Activated CD8-positive, alpha-beta memory T cell treated with anti-CD3 and anti-CD28 coated beads, Interleukin-2, amount 50 U/mL, for 24 hours (primary cell): ENCODE data around the gene NID2.

ENCODE experiments used
- DNase-seq: peaks from one replicate; pipeline ENCODE4 v3.0.0-alpha.2; 2020; ENCODE audit errors: extremely low read depth

Gene NID2

DNA sequence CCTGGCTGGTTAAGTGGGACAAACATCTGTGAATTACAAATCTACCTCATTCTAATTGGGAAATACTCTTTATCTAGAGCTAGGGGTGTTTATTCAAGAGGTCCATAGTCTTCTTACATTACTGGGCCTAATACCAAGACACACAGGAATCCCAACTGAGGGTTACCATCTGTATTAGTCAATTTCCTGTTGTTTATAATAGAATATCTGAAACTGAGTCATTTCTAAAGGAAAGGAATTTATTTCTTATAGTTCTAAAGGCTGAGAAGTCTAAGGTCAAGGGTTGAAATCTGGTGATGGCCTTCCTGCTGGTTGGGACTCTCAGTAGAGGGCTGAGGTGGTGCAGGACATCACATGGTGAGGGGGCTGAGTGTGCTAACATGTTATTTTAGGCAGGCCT lies 43.5 kb downstream of the NID2 start:
- DNase-seq: no peak

DNA sequence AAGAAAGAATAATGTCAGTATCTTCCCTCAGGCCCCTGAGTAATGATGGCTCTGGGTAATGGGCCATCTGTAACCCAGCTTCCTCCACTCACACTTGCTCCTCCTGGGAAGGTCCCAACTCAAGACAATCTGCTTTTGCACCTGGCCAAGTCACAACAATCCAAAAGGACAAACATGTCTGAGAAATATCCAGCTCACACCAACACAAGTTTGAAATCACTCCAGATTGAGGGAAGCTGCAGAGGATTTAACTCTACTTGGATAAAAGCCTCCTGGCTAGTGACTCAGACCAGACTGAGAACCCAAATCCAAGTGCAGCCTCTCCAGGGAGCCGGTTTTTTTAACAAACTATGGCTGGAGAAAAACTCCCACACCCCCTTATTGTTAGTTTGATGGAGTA lies 45.3 kb downstream of the NID2 start:
- DNase-seq: no peak

- no peak for DNase-seq
Observed at GRCh38 chr14:52021957-52022600, 46.8 kb downstream of the NID2 start.

- DNase-seq: no peak
Observed at GRCh38 chr14:52020866-52021717, 47.8 kb downstream of the NID2 start.

DNA sequence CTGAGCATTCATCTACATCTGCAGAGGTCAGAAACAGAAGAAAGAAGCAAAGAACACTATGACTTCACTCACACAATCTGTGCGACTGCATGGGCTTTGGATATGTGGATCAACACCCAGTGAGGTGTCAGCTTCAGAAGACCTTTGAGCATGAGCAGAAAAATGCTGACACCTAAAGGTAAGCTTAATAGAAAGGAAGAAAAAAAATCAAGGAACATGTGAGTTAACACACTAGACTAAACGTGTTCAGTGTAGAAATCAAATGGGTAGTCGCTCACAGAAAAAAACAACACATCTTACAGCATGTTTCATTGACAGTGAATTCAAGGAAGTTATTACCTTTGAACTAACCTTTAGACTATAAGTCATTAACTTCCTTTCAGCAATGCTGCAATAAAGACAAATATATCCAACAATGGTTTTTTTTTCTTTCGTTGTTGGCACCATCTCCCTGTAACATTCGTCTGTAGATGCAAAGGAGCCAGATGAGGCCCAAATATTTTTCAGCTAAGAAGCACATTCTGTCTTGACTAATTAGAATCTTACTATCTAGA lies 48.6 kb downstream of the NID2 start:
- no peak for DNase-seq

GRCh38 chr14:52018970-52019369 lies 49.9 kb downstream of the NID2 start:
- DNase-seq: no peak

- DNase-seq: no peak
Observed at GRCh38 chr14:52018252-52018651, 50.6 kb downstream of the NID2 start.

DNA sequence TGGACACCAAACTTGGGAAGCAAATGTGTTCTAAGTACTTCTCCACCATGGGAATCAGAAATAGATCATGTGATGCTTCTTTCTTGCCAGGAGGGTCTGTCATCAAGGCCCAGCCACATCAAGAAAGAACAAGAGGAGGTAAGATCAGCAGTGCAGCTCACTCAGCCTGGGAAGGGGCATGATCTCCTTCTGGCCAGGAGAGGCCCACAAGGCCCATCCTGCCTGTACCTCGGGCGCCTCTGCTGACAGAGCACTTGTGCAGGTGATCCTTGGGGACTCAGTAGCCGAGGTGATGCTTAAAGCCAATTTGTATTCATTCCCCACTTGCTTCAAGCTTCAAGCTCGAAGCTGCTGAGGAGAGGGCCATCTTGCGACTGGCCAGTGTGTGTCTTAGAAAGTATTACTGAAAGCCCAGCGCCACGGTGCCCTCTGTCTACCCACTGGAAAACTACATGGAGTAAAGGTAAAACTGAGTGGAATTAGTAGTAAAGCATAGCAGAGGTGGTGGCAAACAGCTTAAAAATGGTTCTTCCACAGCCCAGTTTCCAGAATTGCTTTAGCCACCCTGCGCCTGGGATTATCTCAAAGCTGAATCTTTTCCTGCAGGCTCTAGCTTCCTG lies 53.3 kb downstream of the NID2 start:
- no peak for DNase-seq

DNA sequence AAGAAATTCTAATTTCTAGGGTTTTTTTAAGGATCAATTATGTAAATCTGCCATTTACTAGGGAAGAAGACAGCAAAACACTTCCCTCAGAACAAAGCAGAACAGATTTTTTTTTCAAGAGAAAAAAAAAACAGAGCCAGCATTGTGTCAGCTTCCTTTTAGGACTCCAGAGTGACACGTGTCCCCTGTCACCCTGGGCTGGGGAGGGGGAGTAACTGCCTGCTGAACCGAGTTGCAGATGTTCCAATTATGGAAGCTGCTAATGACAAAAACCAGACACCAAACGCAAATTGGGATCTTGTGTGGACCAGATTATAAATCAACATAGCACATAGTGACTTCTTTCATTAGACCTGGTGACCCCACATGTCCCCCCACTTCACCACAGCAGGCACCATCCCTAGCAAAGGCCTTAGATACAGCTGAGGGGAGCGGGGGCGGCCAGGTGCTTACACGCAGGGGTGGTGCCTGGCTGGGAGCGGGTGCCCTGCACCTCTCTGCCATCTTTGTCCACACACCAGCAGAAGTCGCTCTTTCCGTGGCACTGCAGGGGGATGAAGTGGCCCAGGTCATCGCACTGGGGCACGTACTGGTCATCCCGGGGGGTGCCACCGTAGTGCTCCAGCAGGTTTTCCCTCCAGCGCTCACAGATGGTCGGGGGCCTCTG lies 54.1 kb downstream of the NID2 start:
- no peak for DNase-seq

DNA sequence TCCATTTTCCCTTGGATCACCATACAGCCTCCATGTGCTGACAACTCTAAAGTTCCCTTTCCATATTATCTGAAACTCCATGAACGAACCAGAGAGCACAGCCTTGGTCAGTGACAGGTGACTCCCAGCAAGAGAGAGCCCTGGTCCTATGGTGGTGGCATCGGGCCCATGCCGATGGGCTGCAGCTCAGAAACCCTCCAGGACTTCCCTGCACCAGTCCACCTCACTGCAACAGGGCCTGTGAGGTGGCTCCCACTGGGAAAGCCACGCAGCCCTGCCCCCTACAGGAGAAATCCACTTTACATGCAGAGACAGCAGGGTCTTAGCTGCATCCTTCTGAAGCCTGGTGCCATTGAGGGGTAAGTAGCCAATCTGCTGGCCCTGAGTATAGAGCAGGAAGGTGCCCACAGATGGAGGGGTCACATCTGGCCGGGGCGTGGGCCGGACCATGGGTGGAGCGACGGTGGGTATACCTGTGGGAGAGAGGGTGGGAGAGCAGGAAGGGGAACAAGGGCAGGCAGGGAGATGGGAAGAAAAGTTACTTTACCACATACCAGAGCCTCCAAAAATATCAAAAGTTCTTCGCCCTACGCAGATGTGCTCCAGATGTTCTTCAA lies 54.8 kb downstream of the NID2 start:
- no peak for DNase-seq

DNA sequence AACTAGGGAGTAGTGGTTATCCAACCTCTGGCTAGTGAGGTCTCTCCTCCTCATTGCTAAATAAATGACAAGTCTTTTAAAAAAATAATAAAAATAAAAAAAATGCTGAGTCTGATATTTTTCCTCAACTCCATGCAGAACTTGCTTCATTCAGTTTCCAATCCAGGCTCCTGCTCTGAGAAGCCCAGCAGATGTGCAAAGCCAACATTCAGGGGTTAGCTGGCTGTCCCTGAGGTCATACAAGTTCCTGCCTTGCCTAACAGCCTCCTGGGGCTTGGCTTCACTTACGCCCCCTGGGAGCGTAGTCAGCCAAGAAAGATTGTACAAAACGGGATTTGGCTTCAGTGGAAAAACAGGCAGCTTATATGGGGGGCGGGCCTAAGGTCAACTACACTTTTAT lies 56.2 kb downstream of the NID2 start:
- DNase-seq: no peak

- DNase-seq: no peak
Observed at GRCh38 chr14:52011523-52011922, 57.3 kb downstream of the NID2 start.

- DNase-seq: no peak
Observed at GRCh38 chr14:52010173-52010693, 58.6 kb downstream of the NID2 start.

DNA sequence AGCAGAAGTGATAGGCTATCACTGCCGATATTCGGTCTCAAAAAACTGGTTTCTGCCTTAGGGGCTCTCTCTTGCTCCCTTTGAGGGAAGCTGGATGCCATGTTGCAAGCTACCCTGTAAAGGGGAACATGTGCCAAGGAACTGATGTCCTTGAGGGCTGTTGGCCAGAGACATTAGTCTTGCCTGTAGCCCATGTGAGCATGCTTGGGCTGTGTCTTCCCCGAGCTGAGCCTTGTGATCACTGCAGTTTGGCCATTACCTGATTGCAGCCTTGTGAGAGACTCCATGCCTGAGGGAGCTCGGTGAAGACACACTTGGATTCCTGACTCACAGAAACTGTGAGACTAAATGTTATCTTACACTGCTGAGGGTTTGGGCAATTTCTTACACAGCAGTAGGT lies 60.7 kb downstream of the NID2 start:
- no peak for DNase-seq

GRCh38 chr14:52007637-52008036 lies 61.2 kb downstream of the NID2 start:
- no peak for DNase-seq

DNA sequence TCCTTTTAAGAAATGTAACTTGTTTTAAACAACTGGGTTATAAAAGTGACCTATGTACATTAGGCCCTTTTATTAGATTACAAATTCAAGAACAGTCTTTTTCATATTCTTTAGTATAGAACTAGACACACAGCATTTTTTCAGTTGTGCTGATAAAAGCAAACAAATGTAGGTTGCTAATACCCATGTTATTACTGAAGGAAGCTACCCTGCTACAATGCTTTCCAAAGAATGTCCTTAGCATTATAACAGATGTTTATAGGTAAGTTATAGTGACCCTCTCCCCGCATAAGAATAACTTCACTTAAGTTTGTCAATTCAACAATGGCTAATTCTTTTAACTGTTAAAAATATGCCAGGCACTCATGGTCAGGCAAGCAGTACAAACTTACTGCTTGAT lies 61.6 kb downstream of the NID2 start:
- no peak for DNase-seq

GRCh38 chr14:52006361-52006760 lies 62.5 kb downstream of the NID2 start:
- no peak for DNase-seq

GRCh38 chr14:52005625-52006024 lies 63.2 kb downstream of the NID2 start:
- no peak for DNase-seq

- DNase-seq: no peak
Observed at GRCh38 chr14:52003324-52003723, 65.5 kb downstream of the NID2 start.

DNA sequence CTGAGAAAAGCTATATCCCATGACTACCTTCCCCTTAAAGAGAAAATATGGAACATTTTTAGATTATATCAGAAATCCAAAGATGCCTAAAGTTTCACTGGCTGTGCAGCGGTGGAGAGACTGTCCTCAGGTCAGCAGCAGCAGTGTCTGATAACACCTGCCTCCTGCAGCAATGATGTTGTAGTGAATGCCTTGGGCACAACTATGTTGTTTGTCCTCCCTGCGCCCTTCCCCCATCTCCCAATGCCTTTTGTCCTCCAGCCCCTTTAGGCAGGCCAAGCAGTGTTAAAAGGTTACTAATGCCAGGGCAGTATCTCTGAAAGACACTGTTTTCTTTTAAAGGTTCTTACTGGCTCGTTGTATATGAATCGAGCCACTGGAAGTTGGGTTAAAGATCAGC lies 66.3 kb downstream of the NID2 start:
- no peak for DNase-seq

DNA sequence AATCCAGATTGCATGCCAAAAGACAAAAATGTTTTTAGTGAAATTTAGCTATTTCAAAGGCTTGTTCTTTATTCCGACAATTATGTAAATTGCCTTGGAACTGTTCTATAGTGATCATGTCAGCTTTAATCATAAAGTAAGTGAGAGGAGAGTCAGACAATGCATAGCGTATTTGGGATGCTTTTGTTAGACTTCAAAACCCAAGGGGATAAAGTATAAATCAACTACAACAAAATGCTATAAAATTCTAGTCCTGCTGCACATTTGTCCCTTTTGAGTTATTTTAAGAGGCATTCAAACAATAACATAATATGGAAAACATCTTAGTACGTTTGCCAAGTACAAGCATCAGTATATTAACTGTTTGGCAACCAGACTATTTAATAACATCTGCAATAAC lies 68.2 kb downstream of the NID2 start:
- no peak for DNase-seq
